Osteoblast (primary cell): ENCODE data around the gene THSD7A. TPM values are rescaled to one million over a fixed set of nuclear protein-coding genes. Genes with fewer than 3 reads are reported as not detected.

ENCODE experiments used
- DNase-seq: peaks from one replicate; pipeline ENCODE4 v3.0.0; 2011; ENCODE audit warnings: low spot score, mixed read lengths; ENCODE audit not compliant: insufficient read length; ENCODE audit errors: missing footprints
- H2AFZ ChIP-seq: 2 replicates; pipeline ENCODE4 v1.6.0; 2011; ENCODE audit warnings: mild to moderate bottlenecking, low read length
- H3K27ac ChIP-seq: 2 replicates; pipeline ENCODE4 v1.5.1; 2011; ENCODE audit warnings: mild to moderate bottlenecking, low read depth, low read length, moderate library complexity
- H3K27me3 ChIP-seq: 2 replicates; pipeline ENCODE4 v1.6.0; 2012; ENCODE audit warnings: mild to moderate bottlenecking, control low read depth, inconsistent platforms, low read length, moderate library complexity; ENCODE audit not compliant: insufficient read depth
- H3K36me3 ChIP-seq: 2 replicates; pipeline ENCODE4 v1.5.1; 2011; ENCODE audit warnings: mild to moderate bottlenecking, low read length, control low read depth, moderate library complexity; ENCODE audit not compliant: insufficient read depth
- H3K4me1 ChIP-seq: 2 replicates; pipeline ENCODE4 v1.5.1; 2011; ENCODE audit warnings: mild to moderate bottlenecking, low read length, control low read depth, moderate library complexity; ENCODE audit not compliant: insufficient read depth
- H3K4me2 ChIP-seq: 2 replicates; pipeline ENCODE4 v1.6.0; 2011; ENCODE audit warnings: mild to moderate bottlenecking, low read length; ENCODE audit not compliant: insufficient read depth
- H3K4me3 ChIP-seq: fragments of 200-600 bp; sonication (generic); 3 replicates; pipeline ENCODE4 v1.5.1; 2012; ENCODE audit warnings: mild to moderate bottlenecking, low read length, inconsistent platforms; ENCODE audit not compliant: insufficient read depth
- H3K79me2 ChIP-seq: 2 replicates; pipeline ENCODE4 v1.6.0; 2012; ENCODE audit warnings: mild to moderate bottlenecking, low read length, control low read depth, inconsistent platforms; ENCODE audit not compliant: insufficient read depth
- H3K9me3 ChIP-seq: 2 replicates; pipeline ENCODE4 v1.5.1; 2011; ENCODE audit warnings: low read depth, low read length, control low read depth
- H4K20me1 ChIP-seq: 2 replicates; pipeline ENCODE4 v1.6.0; 2012; ENCODE audit warnings: mild to moderate bottlenecking, low read length, control low read depth; ENCODE audit not compliant: insufficient read depth
- total RNA-seq: library from RNA; depleted of rRNA; stranded (reverse); fragments of >200 nt; gene quantifications from 2 replicates; pipeline ENCODE4 v1.2.3, GENCODE V29; 2012
- TF ChIP-seq, protein P1 (sequence below): IDR thresholded peaks from 2 replicates; pipeline ENCODE4 v1.5.1; 2011; ENCODE audit warnings: mild to moderate bottlenecking, low read depth, low read length, moderate library complexity; ENCODE audit errors: extremely low read depth

THSD7A gene
- total RNA-seq, 1 donor: under 0.01 TPM

DNA sequence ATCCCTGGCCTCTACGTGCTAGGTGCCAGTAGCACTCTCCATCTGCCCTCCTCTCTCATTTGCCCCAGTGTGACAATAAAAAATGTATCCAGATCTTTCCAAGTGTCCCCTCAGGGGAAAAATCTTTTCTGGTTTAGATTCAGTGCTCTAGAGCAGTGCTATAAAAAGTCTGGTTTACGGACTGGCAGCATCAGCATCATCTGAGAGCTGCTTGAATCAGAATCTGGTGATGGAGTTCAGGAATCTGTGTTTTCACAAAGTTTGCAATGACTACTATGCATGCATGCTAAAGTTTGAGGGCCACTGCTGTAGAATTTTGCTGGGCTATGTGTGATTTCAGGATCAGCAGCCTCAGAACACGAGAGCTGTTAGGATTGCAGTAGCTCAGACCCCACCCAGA lies 501.8 kb downstream of the THSD7A start:
- no peak overlapping the region for H2AFZ ChIP-seq
- DNase-seq: no peak
- no peaks in the 10 kb centered on the region for H3K27me3 ChIP-seq
- H3K79me2 ChIP-seq: no peaks in the 10 kb centered on the region
- H3K4me2 ChIP-seq: no peak overlapping the region
- H3K9me3 ChIP-seq: no peaks in the 10 kb centered on the region
- H3K4me1 ChIP-seq: no peaks in the 10 kb centered on the region
- no peak overlapping the region for H3K4me3 ChIP-seq
- H4K20me1 ChIP-seq: no peaks in the 10 kb centered on the region
- no peaks in the 10 kb centered on the region for H3K36me3 ChIP-seq
- no peak overlapping the region for H3K27ac ChIP-seq
- TF ChIP-seq, protein P1, sequence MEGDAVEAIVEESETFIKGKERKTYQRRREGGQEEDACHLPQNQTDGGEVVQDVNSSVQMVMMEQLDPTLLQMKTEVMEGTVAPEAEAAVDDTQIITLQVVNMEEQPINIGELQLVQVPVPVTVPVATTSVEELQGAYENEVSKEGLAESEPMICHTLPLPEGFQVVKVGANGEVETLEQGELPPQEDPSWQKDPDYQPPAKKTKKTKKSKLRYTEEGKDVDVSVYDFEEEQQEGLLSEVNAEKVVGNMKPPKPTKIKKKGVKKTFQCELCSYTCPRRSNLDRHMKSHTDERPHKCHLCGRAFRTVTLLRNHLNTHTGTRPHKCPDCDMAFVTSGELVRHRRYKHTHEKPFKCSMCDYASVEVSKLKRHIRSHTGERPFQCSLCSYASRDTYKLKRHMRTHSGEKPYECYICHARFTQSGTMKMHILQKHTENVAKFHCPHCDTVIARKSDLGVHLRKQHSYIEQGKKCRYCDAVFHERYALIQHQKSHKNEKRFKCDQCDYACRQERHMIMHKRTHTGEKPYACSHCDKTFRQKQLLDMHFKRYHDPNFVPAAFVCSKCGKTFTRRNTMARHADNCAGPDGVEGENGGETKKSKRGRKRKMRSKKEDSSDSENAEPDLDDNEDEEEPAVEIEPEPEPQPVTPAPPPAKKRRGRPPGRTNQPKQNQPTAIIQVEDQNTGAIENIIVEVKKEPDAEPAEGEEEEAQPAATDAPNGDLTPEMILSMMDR: no peak

DNA sequence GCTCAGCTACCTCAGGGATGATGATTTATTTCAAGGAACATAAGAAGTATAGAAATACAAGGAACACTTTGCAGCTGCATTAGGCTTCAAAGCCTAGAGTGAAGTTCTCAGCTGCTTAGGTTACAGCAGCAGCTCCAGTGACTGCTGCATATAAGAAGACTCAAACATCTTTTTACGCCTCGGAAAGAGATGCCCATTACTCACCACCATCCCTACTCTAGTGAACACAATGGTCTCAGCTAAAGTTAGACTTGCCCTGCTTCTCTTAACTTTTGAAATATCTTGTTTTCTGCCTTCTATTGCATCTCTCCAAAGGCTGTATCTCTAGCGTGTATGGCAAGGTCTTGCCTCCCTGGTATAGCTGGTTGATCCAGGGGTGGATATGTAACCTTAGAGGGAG lies 502.4 kb downstream of the THSD7A start:
- TF ChIP-seq, protein P1: no peak

DNA sequence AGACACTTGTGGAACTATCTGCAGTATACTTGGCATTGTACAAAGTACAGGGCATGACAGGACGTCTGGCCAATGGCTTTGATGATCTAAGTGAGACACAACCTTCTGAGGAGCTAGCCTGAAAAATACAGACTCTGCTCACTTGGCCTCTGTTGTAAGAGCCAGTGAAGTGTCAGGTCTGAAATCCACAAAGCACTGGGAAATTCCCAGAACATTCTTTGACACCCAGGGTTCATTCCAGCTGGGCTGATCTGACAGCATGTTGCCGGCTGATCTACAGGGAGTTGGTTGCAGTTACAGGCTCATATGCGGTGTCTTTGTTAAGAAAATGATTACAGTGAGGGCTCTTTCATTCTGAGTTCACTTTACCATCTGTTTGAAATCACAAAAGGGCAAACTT lies 503.7 kb downstream of the THSD7A start:
- Histone ChIP-seq H3K9me3 (no peaks in the 10 kb centered on the region), H3K4me2 (no peak overlapping the region), H4K20me1 (no peaks in the 10 kb centered on the region), H3K4me1 (no peaks in the 10 kb centered on the region), H3K4me3 (no peak overlapping the region), H3K27ac (no peak overlapping the region), H3K27me3 (no peaks in the 10 kb centered on the region), H3K79me2 (no peaks in the 10 kb centered on the region), H2AFZ (no peak overlapping the region), H3K36me3 (no peaks in the 10 kb centered on the region)
- TF ChIP-seq, protein P1: no peak
- DNase-seq: no peak

More for the DNA sequence above, 502.4 kb downstream of the THSD7A start:
- Histone ChIP-seq H3K27ac (no peak overlapping the region), H3K4me1 (no peaks in the 10 kb centered on the region), H3K27me3 (no peaks in the 10 kb centered on the region), H3K36me3 (no peaks in the 10 kb centered on the region), H2AFZ (no peak overlapping the region), H3K79me2 (no peaks in the 10 kb centered on the region), H3K4me2 (no peak overlapping the region), H3K9me3 (no peaks in the 10 kb centered on the region), H3K4me3 (no peak overlapping the region), H4K20me1 (no peaks in the 10 kb centered on the region)
- DNase-seq: no peak

DNA sequence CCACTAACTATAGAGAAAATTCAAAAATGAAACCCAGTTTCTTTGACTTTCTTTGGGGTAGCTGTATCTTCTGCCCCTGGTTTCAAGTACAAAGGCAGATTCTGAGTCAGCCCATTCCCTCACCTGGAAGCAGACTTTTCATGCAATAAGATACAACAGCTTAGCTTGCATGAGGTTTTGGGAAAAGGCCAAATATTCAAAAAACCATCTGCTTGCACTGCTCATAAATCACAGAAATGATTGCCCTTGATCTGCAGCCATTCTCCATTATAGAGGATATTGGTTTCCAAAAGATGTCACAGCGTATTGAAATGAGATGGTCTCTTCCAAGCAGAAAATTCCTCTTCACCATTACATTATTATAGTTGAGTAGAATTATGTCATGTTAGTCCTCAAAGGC lies 504.4 kb downstream of the THSD7A start:
- no peak overlapping the region for H3K4me3 ChIP-seq

More for the DNA sequence above, 504.4 kb downstream of the THSD7A start:
- no peak overlapping the region for H3K27ac ChIP-seq
- no peaks in the 10 kb centered on the region for H3K79me2 ChIP-seq
- no peak for DNase-seq
- TF ChIP-seq, protein P1: no peak
- no peaks in the 10 kb centered on the region for H3K4me1 ChIP-seq
- H3K4me2 ChIP-seq: no peak overlapping the region
- H2AFZ ChIP-seq: no peak overlapping the region
- no peaks in the 10 kb centered on the region for H3K27me3 ChIP-seq
- no peaks in the 10 kb centered on the region for H3K9me3 ChIP-seq
- H4K20me1 ChIP-seq: no peaks in the 10 kb centered on the region
- no peaks in the 10 kb centered on the region for H3K36me3 ChIP-seq
